Right lobe of liver (tissue), 4 donors: ENCODE data around the gene ACP3.

Source experiments
- POLR2A ChIP-seq: fragments of 450-650 bp; IDR thresholded peaks from one replicate; pipeline ENCODE4 v1.6.1; 2017; ENCODE audit warnings: antibody characterized with exemption, mild to moderate bottlenecking
- TF ChIP-seq, protein P1 (sequence below), 4 donors: fragments of 200-600 bp in 3 of 4; fragments of 450-650 bp in 1 of 4; IDR thresholded peaks; one replicate each; pipeline versions ENCODE4 v1.5.1 to v1.8.0; 2016 to 2022; ENCODE audit warnings: antibody characterized with exemption in 4 of 4, mild to moderate bottlenecking in 2 of 4
- donor health status: DM: no; HTN: no; CAD: no.
- donor health status: DM: no; HTN: no; CAD: no.
- donor health status: DM: no; HTN: yes; CAD: no.

DNA sequence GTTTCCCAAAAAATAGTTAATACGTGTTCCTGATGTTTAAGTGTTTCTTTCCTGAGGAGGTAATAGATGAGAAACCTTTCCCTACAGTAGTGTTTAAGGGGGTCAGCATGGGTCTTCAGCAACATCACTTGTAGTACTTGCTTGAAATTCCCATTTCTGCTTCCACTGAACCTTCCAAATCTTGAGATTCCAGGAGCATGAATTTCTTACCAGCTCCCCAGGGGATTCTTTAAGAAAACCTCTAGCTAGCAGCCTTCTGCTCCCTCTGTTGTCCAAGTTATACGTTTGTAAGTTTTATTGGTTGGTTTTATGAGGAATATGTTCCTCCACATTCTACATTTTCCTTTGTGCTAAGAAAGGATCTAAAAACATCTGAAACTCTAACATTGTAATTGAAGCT, 38.2 kb upstream of the ACP3 start:
- TF ChIP-seq, protein P1, sequence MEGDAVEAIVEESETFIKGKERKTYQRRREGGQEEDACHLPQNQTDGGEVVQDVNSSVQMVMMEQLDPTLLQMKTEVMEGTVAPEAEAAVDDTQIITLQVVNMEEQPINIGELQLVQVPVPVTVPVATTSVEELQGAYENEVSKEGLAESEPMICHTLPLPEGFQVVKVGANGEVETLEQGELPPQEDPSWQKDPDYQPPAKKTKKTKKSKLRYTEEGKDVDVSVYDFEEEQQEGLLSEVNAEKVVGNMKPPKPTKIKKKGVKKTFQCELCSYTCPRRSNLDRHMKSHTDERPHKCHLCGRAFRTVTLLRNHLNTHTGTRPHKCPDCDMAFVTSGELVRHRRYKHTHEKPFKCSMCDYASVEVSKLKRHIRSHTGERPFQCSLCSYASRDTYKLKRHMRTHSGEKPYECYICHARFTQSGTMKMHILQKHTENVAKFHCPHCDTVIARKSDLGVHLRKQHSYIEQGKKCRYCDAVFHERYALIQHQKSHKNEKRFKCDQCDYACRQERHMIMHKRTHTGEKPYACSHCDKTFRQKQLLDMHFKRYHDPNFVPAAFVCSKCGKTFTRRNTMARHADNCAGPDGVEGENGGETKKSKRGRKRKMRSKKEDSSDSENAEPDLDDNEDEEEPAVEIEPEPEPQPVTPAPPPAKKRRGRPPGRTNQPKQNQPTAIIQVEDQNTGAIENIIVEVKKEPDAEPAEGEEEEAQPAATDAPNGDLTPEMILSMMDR (IDR thresholded peaks at IDR 0.05): no peak
- TF ChIP-seq POLR2A: no peak
